ENCODE results near the gene HS3ST1.
A peak's percentile ranks its signal among the peaks of the same experiment; 100 is the strongest.

HS3ST1 gene

DNA sequence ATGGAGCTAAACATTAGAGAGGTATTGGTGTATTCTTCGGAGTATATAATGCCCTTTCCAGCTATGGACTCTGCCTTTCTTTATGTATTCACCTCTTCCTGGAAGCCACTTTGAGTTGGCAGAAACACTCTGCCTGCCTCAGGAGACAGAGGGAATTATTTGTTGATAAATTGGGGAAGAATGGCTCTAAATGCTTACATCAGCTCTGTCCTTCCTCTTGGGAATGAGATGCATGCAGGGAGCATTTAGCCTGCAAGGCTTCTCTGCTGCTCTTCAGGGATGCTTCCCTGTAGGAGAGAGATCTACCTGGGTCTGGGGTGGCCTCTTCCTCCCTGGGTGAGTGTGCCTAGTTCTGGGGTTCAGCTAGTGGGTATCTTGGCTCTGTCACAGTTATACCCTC lies 6.9 kb upstream of the HS3ST1 start:
- H3K27ac ChIP-seq = no peak overlapping the region
- TF ChIP-seq CTCF (conservative IDR thresholded peaks at IDR 0.05) (no peak), ZFX (IDR thresholded peaks at IDR 0.05) (no peak)

DNA sequence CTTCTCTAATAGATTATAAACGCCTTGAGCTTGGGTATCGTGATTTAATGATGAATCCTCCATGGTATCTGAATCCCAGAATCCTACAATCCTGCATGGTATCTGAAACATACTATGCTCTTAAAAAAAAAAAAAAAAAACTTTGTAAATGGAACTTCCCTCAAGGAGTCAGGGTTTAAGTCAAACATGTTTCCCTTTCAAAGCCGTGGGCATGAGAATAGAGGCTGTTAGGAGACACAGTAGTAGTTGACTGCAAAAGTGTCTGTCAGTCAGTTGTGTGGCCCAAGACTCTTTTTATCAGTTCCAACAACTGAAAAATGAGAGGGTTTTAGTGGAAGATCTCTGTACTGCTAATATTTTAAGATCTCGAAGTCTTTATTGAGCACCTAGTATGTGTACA lies 2.4 kb upstream of the HS3ST1 start:
- TF ChIP-seq ZFX (IDR thresholded peaks at IDR 0.05) (no peak), CTCF (conservative IDR thresholded peaks at IDR 0.05) (no peak)
- H3K27ac ChIP-seq = no peak overlapping the region

- H3K27ac ChIP-seq = no peak overlapping the region
- TF ChIP-seq ZFX (IDR thresholded peaks at IDR 0.05) (no peak), CTCF (conservative IDR thresholded peaks at IDR 0.05) (no peak)
Measured at GRCh38 chr4:11430536-11430935, 1.8 kb upstream of the HS3ST1 start.

GRCh38 chr4:11429699-11430045 lies 978 bp upstream of the HS3ST1 start:
- TF ChIP-seq ZFX (IDR thresholded peaks at IDR 0.05) = no peak
- TF ChIP-seq CTCF (conservative IDR thresholded peaks at IDR 0.05) = no peak
- H3K27ac ChIP-seq = peak overlapping the region; percentile 74

- TF ChIP-seq ZFX (IDR thresholded peaks at IDR 0.05) (no peak), CTCF (conservative IDR thresholded peaks at IDR 0.05) (peak; percentile 92)
- H3K27ac ChIP-seq = peak overlapping the region; percentile 74
Measured at GRCh38 chr4:11428899-11429698, 405 bp upstream of the HS3ST1 start.

GRCh38 chr4:11427121-11427996 lies 1.3 kb downstream of the HS3ST1 start:
- no peak for TF ChIP-seq ZFX (IDR thresholded peaks at IDR 0.05)
- TF ChIP-seq CTCF (conservative IDR thresholded peaks at IDR 0.05) = no peak
- H3K27ac ChIP-seq = no peak overlapping the region

GRCh38 chr4:11426731-11427120 lies 2.0 kb downstream of the HS3ST1 start:
- H3K27ac ChIP-seq = no peak overlapping the region
- TF ChIP-seq CTCF (conservative IDR thresholded peaks at IDR 0.05) = no peak
- no peak for TF ChIP-seq ZFX (IDR thresholded peaks at IDR 0.05)

All from C4-2B (cell line).